ENCODE results near the gene HMGCR. TPM values are rescaled to one million over a fixed set of nuclear protein-coding genes. Genes with fewer than 3 reads are reported as not detected.

HMGCR gene
- total and polyA plus RNA-seq, 12 donors, result 7.0 to 793 (median 59.5) TPM

GRCh38 chr5:75365740-75366139, 28.7 kb downstream of the HMGCR start:
- Histone ChIP-seq H3K27me3 (no peaks in the 10 kb centered on the region), H3K9me3 (replicated peaks in 1 of 3) (no peaks in the 10 kb centered on the region), H3K4me1 (replicated peaks in 1 of 2) (no peaks in the 10 kb centered on the region), H3K27ac (no peak overlapping the region), H3K36me3 (replicated peaks in 1 of 2) (peaks cover 0 to 7% of the 10 kb centered on the region in 2 donors), H3K4me3 (no peak overlapping the region)
- intact Hi-C loops (cut with DNase I), result no loop called here
- DNase-seq, result no peak
- no peak for TF ChIP-seq POLR2A (IDR thresholded peaks at IDR 0.05)
- TF ChIP-seq, protein P1, sequence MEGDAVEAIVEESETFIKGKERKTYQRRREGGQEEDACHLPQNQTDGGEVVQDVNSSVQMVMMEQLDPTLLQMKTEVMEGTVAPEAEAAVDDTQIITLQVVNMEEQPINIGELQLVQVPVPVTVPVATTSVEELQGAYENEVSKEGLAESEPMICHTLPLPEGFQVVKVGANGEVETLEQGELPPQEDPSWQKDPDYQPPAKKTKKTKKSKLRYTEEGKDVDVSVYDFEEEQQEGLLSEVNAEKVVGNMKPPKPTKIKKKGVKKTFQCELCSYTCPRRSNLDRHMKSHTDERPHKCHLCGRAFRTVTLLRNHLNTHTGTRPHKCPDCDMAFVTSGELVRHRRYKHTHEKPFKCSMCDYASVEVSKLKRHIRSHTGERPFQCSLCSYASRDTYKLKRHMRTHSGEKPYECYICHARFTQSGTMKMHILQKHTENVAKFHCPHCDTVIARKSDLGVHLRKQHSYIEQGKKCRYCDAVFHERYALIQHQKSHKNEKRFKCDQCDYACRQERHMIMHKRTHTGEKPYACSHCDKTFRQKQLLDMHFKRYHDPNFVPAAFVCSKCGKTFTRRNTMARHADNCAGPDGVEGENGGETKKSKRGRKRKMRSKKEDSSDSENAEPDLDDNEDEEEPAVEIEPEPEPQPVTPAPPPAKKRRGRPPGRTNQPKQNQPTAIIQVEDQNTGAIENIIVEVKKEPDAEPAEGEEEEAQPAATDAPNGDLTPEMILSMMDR (IDR thresholded peaks at IDR 0.05), result no peak
- WGBS, 4 donors, result 23 to 41% (median 35%) methylated on average over 1 of the region's 1 CpG

DNA sequence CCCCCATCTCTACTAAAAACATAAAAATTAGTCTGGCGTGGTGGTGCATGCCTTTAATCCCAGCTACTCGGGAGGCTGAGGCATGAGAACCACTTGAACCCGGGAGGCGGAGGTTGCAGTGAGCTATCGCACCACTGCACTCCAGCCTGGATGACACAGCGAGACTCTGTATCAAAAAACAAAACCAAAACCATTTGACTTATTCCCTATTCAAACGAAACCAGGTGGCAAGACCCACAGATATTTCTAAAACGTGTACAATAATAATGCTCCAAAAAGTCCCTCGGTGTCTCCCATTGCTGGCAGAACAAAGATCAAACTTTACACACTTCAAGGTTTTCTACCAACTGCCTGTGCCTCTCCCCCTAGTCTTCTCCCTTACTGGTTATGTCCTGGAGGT, 29.8 kb downstream of the HMGCR start:
- Histone ChIP-seq H3K9me3 (replicated peaks in 1 of 3) (no peaks in the 10 kb centered on the region), H3K27me3 (no peaks in the 10 kb centered on the region), H3K4me1 (replicated peaks in 1 of 2) (no peaks in the 10 kb centered on the region), H3K4me3 (no peak overlapping the region), H3K27ac (no peak overlapping the region), H3K36me3 (replicated peaks in 1 of 2) (no peaks in the 10 kb centered on the region)
- intact Hi-C loops (cut with DNase I), result no loop called here
- WGBS, 4 donors, result 83 to 89% (median 86%) methylated on average over 9 of the region's 9 CpGs
- TF ChIP-seq, protein P1 (IDR thresholded peaks at IDR 0.05), result no peak
- TF ChIP-seq POLR2A (IDR thresholded peaks at IDR 0.05), result no peak
- DNase-seq, result no peak

DNA sequence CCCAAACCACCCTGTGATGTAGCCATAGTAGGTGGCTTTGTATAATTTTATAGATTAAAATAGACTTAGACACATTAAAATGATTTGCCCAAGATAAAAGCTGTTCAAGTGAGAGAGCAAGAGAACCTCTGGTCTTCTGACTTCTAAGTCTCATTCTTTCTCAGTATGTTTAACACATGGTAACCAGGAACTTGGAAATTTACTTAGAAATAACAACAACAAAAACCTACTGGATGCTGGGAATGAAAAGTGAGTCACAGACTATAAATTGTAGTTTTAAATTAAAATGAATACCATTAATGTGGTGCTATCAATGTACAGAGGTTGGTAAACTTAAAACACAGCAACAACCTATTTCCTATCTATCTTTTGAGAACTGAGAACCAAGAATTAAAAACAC, 30.4 kb downstream of the HMGCR start:
- Histone ChIP-seq H3K27me3 (no peaks in the 10 kb centered on the region), H3K9me3 (replicated peaks in 1 of 3) (no peaks in the 10 kb centered on the region), H3K27ac (no peak overlapping the region), H3K36me3 (replicated peaks in 1 of 2) (no peaks in the 10 kb centered on the region), H3K4me1 (replicated peaks in 1 of 2) (no peaks in the 10 kb centered on the region), H3K4me3 (no peak overlapping the region)
- no peak for TF ChIP-seq POLR2A (IDR thresholded peaks at IDR 0.05)
- TF ChIP-seq, protein P1 (IDR thresholded peaks at IDR 0.05), result no peak
- no peak for DNase-seq
- intact Hi-C loops (cut with DNase I), result no loop called here

- Histone ChIP-seq H3K9me3 (replicated peaks in 1 of 3) (no peaks in the 10 kb centered on the region), H3K27me3 (no peaks in the 10 kb centered on the region), H3K27ac (no peak overlapping the region), H3K4me3 (no peak overlapping the region), H3K4me1 (replicated peaks in 1 of 2) (peaks cover 3% of the 10 kb centered on the region in 2 donors), H3K36me3 (replicated peaks in 1 of 2) (peaks cover 0 to 1% of the 10 kb centered on the region in 2 donors)
- 84 to 90% (median 86%) methylated on average over 4 of the region's 4 CpGs for WGBS, 4 donors
- intact Hi-C loops (cut with DNase I), result no loop called here
- TF ChIP-seq, protein P1 (IDR thresholded peaks at IDR 0.05), result no peak
- TF ChIP-seq POLR2A (IDR thresholded peaks at IDR 0.05), result no peak
- DNase-seq, result no peak
Measured at GRCh38 chr5:75368391-75368790, 31.4 kb downstream of the HMGCR start.

Data from adrenal gland (tissue), 12 donors.